GM23338 (cell line): ENCODE results near the gene USP36. TPM values are rescaled to one million over a fixed set of nuclear protein-coding genes. Genes with fewer than 3 reads are reported as not detected.

Source experiments
- ATAC-seq: fragments of 200-7000 bp; cut with Tn5 transposase; 3 replicates; pipeline ENCODE4 v1.9.1; 2020
- DNase-seq: peaks from one replicate; pipeline ENCODE4 v3.0.0-alpha.2; 2015; ENCODE audit warnings: low spot score
- H2AFZ ChIP-seq: fragments of 200-600 bp; sonication (generic); 2 replicates; pipeline ENCODE4 v1.8.0; 2016; ENCODE audit warnings: antibody characterized with exemption, mild to moderate bottlenecking, moderate library complexity
- H3F3A ChIP-seq: fragments of 200-600 bp; sonication (generic); replicated peaks from 2 replicates; pipeline ENCODE4 v1.8.0; 2017; ENCODE audit warnings: antibody characterized with exemption, mixed run types, low read depth
- H3K27ac ChIP-seq: fragments of 200-600 bp; sonication (generic); 2 replicates; pipeline ENCODE4 v1.6.1; 2016; ENCODE audit warnings: low read depth
- H3K27me3 ChIP-seq: fragments of 200-600 bp; sonication (generic); 2 replicates; pipeline ENCODE4 v1.8.0; 2016; ENCODE audit warnings: mild to moderate bottlenecking, mixed run types, moderate library complexity; ENCODE audit not compliant: insufficient read depth
- H3K36me3 ChIP-seq: fragments of 200-600 bp; sonication (generic); 2 replicates; pipeline ENCODE4 v1.8.0; 2016; ENCODE audit warnings: mild to moderate bottlenecking; ENCODE audit not compliant: insufficient read depth
- H3K4me1 ChIP-seq: fragments of 200-600 bp; sonication (generic); 2 replicates; pipeline ENCODE4 v1.8.0; 2016; ENCODE audit warnings: mild to moderate bottlenecking, moderate library complexity; ENCODE audit not compliant: insufficient read depth
- H3K4me2 ChIP-seq: fragments of 200-600 bp; sonication (generic); 2 replicates; pipeline ENCODE4 v1.7.1; 2017; ENCODE audit warnings: mixed run types
- H3K4me3 ChIP-seq: fragments of 200-600 bp; sonication (generic); 2 replicates; pipeline ENCODE4 v1.6.1; 2016; ENCODE audit warnings: mixed run types
- H3K79me2 ChIP-seq: fragments of 200-600 bp; sonication (generic); replicated peaks from 2 replicates; pipeline ENCODE4 v1.8.0; 2017; ENCODE audit warnings: mild to moderate bottlenecking; ENCODE audit not compliant: insufficient read depth
- H3K9me2 ChIP-seq: fragments of 200-600 bp; sonication (generic); 2 replicates; pipeline ENCODE4 v1.8.0; 2017; ENCODE audit not compliant: insufficient read depth
- H4K20me1 ChIP-seq: fragments of 200-600 bp; sonication (generic); replicated peaks from 2 replicates; pipeline ENCODE4 v1.8.0; 2017; ENCODE audit warnings: mild to moderate bottlenecking; ENCODE audit not compliant: insufficient read depth
- H3K27ac Mint-ChIP-seq: 2 replicates; pipeline ENCODE4 v1.8.0; 2020; ENCODE audit warnings: inconsistent platforms, mild to moderate bottlenecking, moderate library complexity, mixed read lengths
- H3K27me3 Mint-ChIP-seq: 3 replicates; pipeline ENCODE4 v1.8.0; 2022; ENCODE audit warnings: low read depth, mild to moderate bottlenecking, moderate library complexity, mixed read lengths, inconsistent platforms; ENCODE audit not compliant: insufficient read depth, poor library complexity
- H3K36me3 Mint-ChIP-seq: 3 replicates; pipeline ENCODE4 v1.8.0; 2021; ENCODE audit warnings: low read depth, mild to moderate bottlenecking, inconsistent platforms, moderate library complexity, mixed read lengths
- H3K4me1 Mint-ChIP-seq: 3 replicates; pipeline ENCODE4 v1.8.0; 2020; ENCODE audit warnings: mild to moderate bottlenecking, inconsistent platforms, mixed read lengths
- H3K4me3 Mint-ChIP-seq: 3 replicates; pipeline ENCODE4 v1.8.0; 2021; ENCODE audit warnings: moderate library complexity, mild to moderate bottlenecking, inconsistent platforms, mixed read lengths
- H3K9me3 Mint-ChIP-seq: 3 replicates; pipeline ENCODE4 v1.8.0; 2020; ENCODE audit warnings: moderate library complexity, mild to moderate bottlenecking, inconsistent platforms, mixed read lengths
- CREB1 ChIP-seq: fragments of 250-450 bp; sonication (Bioruptor Pico); IDR thresholded peaks from 2 replicates; pipeline ENCODE4 v1.5.0; 2020; ENCODE audit warnings: low read depth, mild to moderate bottlenecking, moderate library complexity
- CTCF ChIP-seq, 2 experiments: fragments of 200-600 bp in 1 of 2; sonication (generic) in 1 of 2; conservative IDR thresholded peaks; 2 replicates each; pipeline versions ENCODE4 v1.5.1 to v1.6.1; 2016 to 2017; ENCODE audit warnings: antibody characterized with exemption in 2 of 2, low read depth in 2 of 2, mild to moderate bottlenecking in 2 of 2, moderate library complexity in 1 of 2
- ETS1 ChIP-seq: IDR thresholded peaks from 2 replicates; pipeline ENCODE4 v1.6.1; 2016; ENCODE audit warnings: antibody characterized with exemption
- EZH2 ChIP-seq: fragments of 200-600 bp; sonication (generic); IDR thresholded peaks from one replicate; pipeline ENCODE4 v1.8.0; 2017; ENCODE audit warnings: antibody characterized with exemption, mild to moderate bottlenecking, low read depth; ENCODE audit not compliant: unreplicated experiment
- EZH2phosphoT487 ChIP-seq: fragments of 200-600 bp; sonication (generic); IDR thresholded peaks from one replicate; pipeline ENCODE4 v1.8.1; 2018; ENCODE audit warnings: antibody characterized with exemption; ENCODE audit not compliant: unreplicated experiment
- JUNB ChIP-seq: IDR thresholded peaks from one replicate; pipeline ENCODE4 v1.6.1; 2016; ENCODE audit warnings: antibody characterized with exemption; ENCODE audit not compliant: unreplicated experiment
- NANOG ChIP-seq: IDR thresholded peaks from 2 replicates; pipeline ENCODE4 v1.6.1; 2016; ENCODE audit warnings: antibody characterized with exemption, borderline replicate concordance
- STAT1 ChIP-seq: IDR thresholded peaks from one replicate; pipeline ENCODE4 v1.6.1; 2016; ENCODE audit warnings: antibody characterized with exemption; ENCODE audit not compliant: unreplicated experiment
- ZNF114 ChIP-seq: fragments of 250-450 bp; sonication (Bioruptor Pico); IDR thresholded peaks from 2 replicates; pipeline ENCODE4 v1.5.0; 2020; ENCODE audit warnings: mild to moderate bottlenecking, moderate library complexity
- ZNF331 ChIP-seq: fragments of 250-450 bp; sonication (Bioruptor Pico); IDR thresholded peaks from 2 replicates; pipeline ENCODE4 v1.5.0; 2020; ENCODE audit warnings: low read depth, mild to moderate bottlenecking, moderate library complexity
- polyA plus RNA-seq: library from polyadenylated mRNA; unstranded; fragments of >200 nt; fragmentation: Nextera tagmentation; extraction: Ambion mirVana; gene quantifications from 2 replicates; pipeline ENCODE4 v1.2.1, GENCODE V29; 2016
- total RNA-seq: library from RNA; depleted of rRNA; stranded (reverse); fragments of >200 nt; shearing (Covaris generic); gene quantifications from 2 replicates; pipeline ENCODE4 v1.2.3, GENCODE V29; 2014
- TF ChIP-seq, protein P1 (sequence below): IDR thresholded peaks from one replicate; pipeline ENCODE4 v1.6.1; 2018; ENCODE audit warnings: antibody characterized with exemption; ENCODE audit not compliant: unreplicated experiment

Gene USP36
- total and polyA plus RNA-seq, 2 experiments from 2014 or later: 36.2 to 55.5 TPM

- peaks cover 21% of the 10 kb centered on the region for H3K4me1 Mint-ChIP-seq
- H3K4me3 ChIP-seq: no peak overlapping the region
- H3K27ac Mint-ChIP-seq: peak overlapping the region; percentile 69; the same call in 1 of the 2 replicates
- H3K4me3 Mint-ChIP-seq: no peak overlapping the region
- H3F3A ChIP-seq: 0 out of 2 replicates have a peak, but pooled peaks cover 3% of the 10 kb centered on the region
- no peaks in the 10 kb centered on the region for H3K9me2 ChIP-seq
- TF ChIP-seq CREB1: 0 out of 2 replicates have a peak, but pooled peaks have one; percentile 31
- peak; percentile 77 to 81 for TF ChIP-seq CTCF (conservative IDR thresholded peaks at IDR 0.05; ENCODE audit: low read depth in 2 of 2)
- TF ChIP-seq, protein P1, sequence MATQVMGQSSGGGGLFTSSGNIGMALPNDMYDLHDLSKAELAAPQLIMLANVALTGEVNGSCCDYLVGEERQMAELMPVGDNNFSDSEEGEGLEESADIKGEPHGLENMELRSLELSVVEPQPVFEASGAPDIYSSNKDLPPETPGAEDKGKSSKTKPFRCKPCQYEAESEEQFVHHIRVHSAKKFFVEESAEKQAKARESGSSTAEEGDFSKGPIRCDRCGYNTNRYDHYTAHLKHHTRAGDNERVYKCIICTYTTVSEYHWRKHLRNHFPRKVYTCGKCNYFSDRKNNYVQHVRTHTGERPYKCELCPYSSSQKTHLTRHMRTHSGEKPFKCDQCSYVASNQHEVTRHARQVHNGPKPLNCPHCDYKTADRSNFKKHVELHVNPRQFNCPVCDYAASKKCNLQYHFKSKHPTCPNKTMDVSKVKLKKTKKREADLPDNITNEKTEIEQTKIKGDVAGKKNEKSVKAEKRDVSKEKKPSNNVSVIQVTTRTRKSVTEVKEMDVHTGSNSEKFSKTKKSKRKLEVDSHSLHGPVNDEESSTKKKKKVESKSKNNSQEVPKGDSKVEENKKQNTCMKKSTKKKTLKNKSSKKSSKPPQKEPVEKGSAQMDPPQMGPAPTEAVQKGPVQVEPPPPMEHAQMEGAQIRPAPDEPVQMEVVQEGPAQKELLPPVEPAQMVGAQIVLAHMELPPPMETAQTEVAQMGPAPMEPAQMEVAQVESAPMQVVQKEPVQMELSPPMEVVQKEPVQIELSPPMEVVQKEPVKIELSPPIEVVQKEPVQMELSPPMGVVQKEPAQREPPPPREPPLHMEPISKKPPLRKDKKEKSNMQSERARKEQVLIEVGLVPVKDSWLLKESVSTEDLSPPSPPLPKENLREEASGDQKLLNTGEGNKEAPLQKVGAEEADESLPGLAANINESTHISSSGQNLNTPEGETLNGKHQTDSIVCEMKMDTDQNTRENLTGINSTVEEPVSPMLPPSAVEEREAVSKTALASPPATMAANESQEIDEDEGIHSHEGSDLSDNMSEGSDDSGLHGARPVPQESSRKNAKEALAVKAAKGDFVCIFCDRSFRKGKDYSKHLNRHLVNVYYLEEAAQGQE: no peak
- H3K4me2 ChIP-seq: no peak overlapping the region
- H2AFZ ChIP-seq: peak overlapping the region; percentile 95
- H3K36me3 ChIP-seq: peaks cover 3% of the 10 kb centered on the region; the same call in 1 of the 2 replicates
- peak; percentile 86 for DNase-seq
- peak; percentile 10 for ATAC-seq
- H3K79me2 ChIP-seq: peaks cover 19% of the 10 kb centered on the region
- H3K36me3 Mint-ChIP-seq: no peaks in the 10 kb centered on the region; the same call in 1 of the 3 replicates
- peaks cover 8% of the 10 kb centered on the region for H3K27me3 Mint-ChIP-seq
- H3K9me3 Mint-ChIP-seq: no peaks in the 10 kb centered on the region; the same call in 1 of the 3 replicates
- H3K4me1 ChIP-seq: peaks cover 13% of the 10 kb centered on the region
- no peak overlapping the region for H3K27ac ChIP-seq
- H4K20me1 ChIP-seq: peaks cover 16% of the 10 kb centered on the region
- H3K27me3 ChIP-seq: no peaks in the 10 kb centered on the region
Measured at GRCh38 chr17:78842881-78843565, 2.4 kb upstream of the USP36 start.

GRCh38 chr17:78840530-78840779, 159 bp downstream of the USP36 start:
- peak overlapping the region; percentile 97 for H3K4me3 ChIP-seq
- DNase-seq (no peak), ATAC-seq (no peak; the same call in 2 of the 3 replicates)
- peaks cover 36% of the 10 kb centered on the region for H4K20me1 ChIP-seq
- Mint-ChIP-seq H3K4me1 (peaks cover 21% of the 10 kb centered on the region), H3K36me3 (peaks cover 24% of the 10 kb centered on the region), H3K9me3 (no peaks in the 10 kb centered on the region; the same call in 1 of the 3 replicates), H3K27me3 (peaks cover 12% of the 10 kb centered on the region), H3K4me3 (peak overlapping the region; percentile 93; the same call in 2 of the 3 replicates), H3K27ac (peak overlapping the region; percentile 88; the same call in 1 of the 2 replicates)
- no peak overlapping the region for H2AFZ ChIP-seq
- H3K27ac ChIP-seq: peak overlapping the region; percentile 79; the same call in 1 of the 2 replicates
- peak overlapping the region; percentile 96 for H3K4me2 ChIP-seq
- H3K36me3 ChIP-seq: peaks cover 27% of the 10 kb centered on the region
- peaks cover 3% of the 10 kb centered on the region; the same call in 1 of the 2 replicates for H3F3A ChIP-seq
- H3K9me2 ChIP-seq: no peaks in the 10 kb centered on the region
- peaks cover 13% of the 10 kb centered on the region for H3K4me1 ChIP-seq
- H3K79me2 ChIP-seq: peaks cover 40% of the 10 kb centered on the region
- no peaks in the 10 kb centered on the region for H3K27me3 ChIP-seq
- no peak for TF ChIP-seq JUNB
- no peak for TF ChIP-seq ETS1
- TF ChIP-seq EZH2phosphoT487: no peak
- TF ChIP-seq CTCF (conservative IDR thresholded peaks at IDR 0.05; ENCODE audit: low read depth in 2 of 2): no peak
- no peak for TF ChIP-seq ZNF331
- TF ChIP-seq NANOG: no peak
- TF ChIP-seq EZH2: no peak
- TF ChIP-seq STAT1: no peak
- TF ChIP-seq, protein P1: no peak
- TF ChIP-seq ZNF114 (CRISPR knock-in tag): no peak
